Thyroid gland (tissue), 4 donors: ENCODE measurements around the gene PPFIA3. TPM values are rescaled to one million over a fixed set of nuclear protein-coding genes. Genes with fewer than 3 reads are reported as not detected.

Experiments
- DNase-seq, 2 donors: peaks; one replicate each; pipeline ENCODE4 v3.0.0-alpha.2; 2019
- H3K27ac ChIP-seq, 3 donors: fragments of 200-600 bp; sonication (generic); 1 replicate in 2 of 3; 2 replicates in 1 of 3; pipeline ENCODE4 v1.5.1; 2016 to 2019; ENCODE audit warnings: mild to moderate bottlenecking in 1 of 3, moderate library complexity in 1 of 3
- H3K27me3 ChIP-seq: fragments of 200-600 bp; sonication (generic); one replicate; pipeline ENCODE4 v1.5.1; 2019
- H3K36me3 ChIP-seq, 2 donors: fragments of 200-600 bp; sonication (generic); one replicate each; pipeline ENCODE4 v1.5.1; 2016 to 2019
- H3K4me1 ChIP-seq, 2 donors: fragments of 200-600 bp; sonication (generic); one replicate each; pipeline ENCODE4 v1.5.1; 2017 to 2019
- H3K4me3 ChIP-seq, 3 donors: fragments of 200-600 bp; sonication (generic); replicated peaks in 1 of 3; 1 replicate in 2 of 3; 2 replicates in 1 of 3; pipeline ENCODE4 v1.5.1; 2016; ENCODE audit warnings: mild to moderate bottlenecking in 1 of 3
- H3K9me3 ChIP-seq: fragments of 200-600 bp; sonication (generic); one replicate; pipeline ENCODE4 v1.5.1; 2017
- CTCF ChIP-seq, 6 experiments: fragments of 200-600 bp in 3 of 6; fragments of 450-650 bp in 3 of 6; sonication (generic) in 3 of 6; IDR thresholded peaks; one replicate each; pipeline ENCODE4 v1.5.1; 2016 to 2019; ENCODE audit warnings: antibody characterized with exemption in 6 of 6, mild to moderate bottlenecking in 2 of 6, inconsistent platforms in 1 of 6, moderate library complexity in 1 of 6
- POLR2A ChIP-seq, 2 donors: fragments of 450-650 bp; IDR thresholded peaks; one replicate each; pipeline ENCODE4 v1.6.1; 2017; ENCODE audit warnings: antibody characterized with exemption in 2 of 2, mild to moderate bottlenecking in 2 of 2, moderate library complexity in 1 of 2
- WGBS, 2 donors: methylation state at CpG; one replicate each; pipeline ENCODE4 v1.1.5; 2017; 5-methylcytosine and 5-hydroxymethylcytosine counted together
- intact Hi-C: fragments of 100-400 bp; cut with DNase I; formaldehyde crosslinking; loops from one replicate; pipeline ENCODE4 v1.15.1; 2023
- total RNA-seq, 4 donors: library from RNA; depleted of rRNA; stranded (reverse); fragments of >200 nt; gene quantifications; one replicate each; pipeline ENCODE4 v1.2.3, GENCODE V29; 2016

PPFIA3 gene
- total RNA-seq, 4 donors from 2014 or later = 4.6 to 7.4 (median 5.3) TPM

- intact Hi-C loops = no loop called here
- H3K4me1 ChIP-seq = peaks cover 0 to 8% of the 10 kb centered on the region in 2 donors
- 92 to 95% methylated on average over 6 of the region's 6 CpGs for WGBS, 2 donors
- H3K4me3 ChIP-seq = no peak overlapping the region
- H3K27me3 ChIP-seq = no peaks in the 10 kb centered on the region
- TF ChIP-seq POLR2A (IDR thresholded peaks at IDR 0.05) = no peak
- TF ChIP-seq CTCF (IDR thresholded peaks at IDR 0.05) = no peak
- H3K36me3 ChIP-seq = peaks cover 46 to 55% of the 10 kb centered on the region in 2 donors
- no peaks in the 10 kb centered on the region for H3K9me3 ChIP-seq
- no peak overlapping the region for H3K27ac ChIP-seq
- no peak for DNase-seq
Measured at GRCh38 chr19:49092686-49093085, 26.7 kb upstream of the PPFIA3 start.

GRCh38 chr19:49094505-49095482, 24.6 kb upstream of the PPFIA3 start:
- TF ChIP-seq POLR2A (IDR thresholded peaks at IDR 0.05) = no peak
- no peak for DNase-seq
- intact Hi-C loops = loop anchor here (5.0 kb wide), 2 partner anchors 53 to 118 kb away; no protein-coding TSS in a partner anchor
- Histone ChIP-seq H3K36me3 (peaks cover 61 to 64% of the 10 kb centered on the region in 2 donors), H3K27ac (no peak overlapping the region), H3K4me3 (no peak overlapping the region), H3K9me3 (no peaks in the 10 kb centered on the region), H3K4me1 (peaks cover 8 to 22% of the 10 kb centered on the region in 2 donors), H3K27me3 (no peaks in the 10 kb centered on the region)
- WGBS, 2 donors = 81 to 82% methylated on average over 22 to 23 of the region's 23 CpGs

GRCh38 chr19:49097453-49098288, 21.7 kb upstream of the PPFIA3 start:
- peak overlapping the region in 1 of 3 donors; percentile 13 for H3K27ac ChIP-seq
- intact Hi-C loops = loop anchor here (5.0 kb wide), 2 partner anchors 50 to 115 kb away; no protein-coding TSS in a partner anchor
- peaks cover 8 to 22% of the 10 kb centered on the region in 2 donors for H3K4me1 ChIP-seq
- 53 to 58% methylated on average over 8 of the region's 8 CpGs for WGBS, 2 donors
- H3K27me3 ChIP-seq = no peaks in the 10 kb centered on the region
- peaks cover 58 to 62% of the 10 kb centered on the region in 2 donors for H3K36me3 ChIP-seq
- H3K4me3 ChIP-seq = no peak overlapping the region
- no peaks in the 10 kb centered on the region for H3K9me3 ChIP-seq
- peak; percentile 66 to 72 for DNase-seq
- TF ChIP-seq POLR2A (IDR thresholded peaks at IDR 0.05) = no peak
- peak in 5 of 6 experiments; percentile 97 to 98 (median 97) for TF ChIP-seq CTCF (IDR thresholded peaks at IDR 0.05)

GRCh38 chr19:49098795-49099194, 20.5 kb upstream of the PPFIA3 start:
- Histone ChIP-seq H3K9me3 (no peaks in the 10 kb centered on the region), H3K36me3 (peaks cover 60 to 61% of the 10 kb centered on the region in 2 donors), H3K4me1 (peaks cover 8 to 22% of the 10 kb centered on the region in 2 donors), H3K27me3 (no peaks in the 10 kb centered on the region), H3K4me3 (no peak overlapping the region), H3K27ac (peak overlapping the region in 1 of 3 donors; percentile 63)
- DNase-seq = peak; percentile 15 to 37
- intact Hi-C loops = loop anchor here (5.0 kb wide), 2 partner anchors 49 to 114 kb away; no protein-coding TSS in a partner anchor
- WGBS, 2 donors = 39 to 49% methylated on average over 4 of the region's 4 CpGs
- TF ChIP-seq POLR2A (IDR thresholded peaks at IDR 0.05) (no peak), CTCF (IDR thresholded peaks at IDR 0.05) (no peak)

GRCh38 chr19:49101160-49101559, 18.2 kb upstream of the PPFIA3 start:
- H3K9me3 ChIP-seq = no peaks in the 10 kb centered on the region
- H3K27ac ChIP-seq = no peak overlapping the region
- intact Hi-C loops = no loop called here
- no peak for TF ChIP-seq POLR2A (IDR thresholded peaks at IDR 0.05)
- H3K27me3 ChIP-seq = no peaks in the 10 kb centered on the region
- H3K4me3 ChIP-seq = no peak overlapping the region
- H3K4me1 ChIP-seq = peaks cover 8 to 19% of the 10 kb centered on the region in 2 donors
- peaks cover 70 to 73% of the 10 kb centered on the region in 2 donors for H3K36me3 ChIP-seq
- DNase-seq = no peak
- 89 to 91% methylated on average over 12 of the region's 12 CpGs for WGBS, 2 donors
